HG03520 (cell line): ENCODE measurements around the gene PAN3.

Source experiments
- ATAC-seq: cut with Tn5 transposase; IDR thresholded peaks from one replicate; pipeline ENCODE4 v1.9.1; 2021; ENCODE audit warnings: mild to moderate bottlenecking, moderate library complexity; ENCODE audit not compliant: unreplicated experiment

The PAN3 gene

DNA sequence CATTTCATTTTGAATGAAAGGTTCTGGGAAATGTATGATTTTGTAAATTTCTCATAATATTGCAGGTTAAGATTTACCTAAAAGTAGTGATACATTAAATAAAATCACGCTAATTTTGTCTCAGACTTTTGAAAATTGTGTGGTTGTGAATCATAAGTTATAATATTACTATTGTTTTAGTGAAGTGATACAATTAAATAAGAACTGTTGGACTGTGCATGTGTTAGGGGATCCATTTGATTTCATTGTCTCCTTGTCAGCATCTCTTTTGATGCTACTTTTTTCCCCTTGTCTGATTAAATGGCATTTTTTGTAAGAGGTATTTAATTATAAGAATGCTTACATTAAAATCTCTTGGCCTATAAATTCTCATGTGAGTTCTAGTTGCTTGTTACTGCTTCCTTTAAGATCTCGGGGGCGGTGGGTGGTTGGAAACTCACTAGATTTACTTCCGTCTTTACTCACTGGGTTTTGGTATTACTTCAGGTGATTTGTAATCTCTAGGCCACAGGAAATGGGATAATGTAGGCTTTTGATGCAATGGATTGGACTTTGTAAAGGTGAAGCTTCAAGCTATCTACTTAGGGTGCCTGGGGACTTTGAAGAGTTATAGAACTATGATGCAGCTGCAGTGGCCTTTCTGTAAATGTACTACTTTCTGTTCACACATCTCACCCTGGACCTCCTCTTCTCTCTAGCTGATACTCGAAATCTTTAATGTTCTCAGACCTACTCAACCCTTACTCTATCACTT lies 66.5 kb downstream of the PAN3 start:
- no peak for ATAC-seq

DNA sequence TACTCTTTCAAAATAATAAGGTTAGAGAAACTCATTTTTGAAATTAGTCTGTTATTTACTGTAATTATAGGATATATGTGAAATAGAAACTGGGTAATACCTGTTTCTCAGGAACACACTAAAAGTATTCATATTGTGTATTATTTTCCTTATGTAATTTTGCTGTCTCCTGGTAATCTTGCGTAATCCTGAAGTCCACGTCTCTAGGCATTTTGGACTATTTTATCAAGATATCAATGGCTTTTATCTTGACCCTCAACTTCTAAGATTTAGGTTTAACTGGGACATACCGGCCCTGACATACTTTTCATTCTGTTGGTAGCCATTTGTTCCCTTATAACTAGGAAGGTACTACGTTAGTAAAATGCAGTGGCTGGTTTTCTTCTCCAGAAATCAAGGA lies 80.3 kb downstream of the PAN3 start:
- no peak for ATAC-seq

- ATAC-seq: no peak
Observed at GRCh38 chr13:28219408-28220099, 81.2 kb downstream of the PAN3 start.

GRCh38 chr13:28220166-28220565 lies 81.8 kb downstream of the PAN3 start:
- ATAC-seq: no peak

- ATAC-seq: no peak
Observed at GRCh38 chr13:28229522-28230411, 91.4 kb downstream of the PAN3 start.

DNA sequence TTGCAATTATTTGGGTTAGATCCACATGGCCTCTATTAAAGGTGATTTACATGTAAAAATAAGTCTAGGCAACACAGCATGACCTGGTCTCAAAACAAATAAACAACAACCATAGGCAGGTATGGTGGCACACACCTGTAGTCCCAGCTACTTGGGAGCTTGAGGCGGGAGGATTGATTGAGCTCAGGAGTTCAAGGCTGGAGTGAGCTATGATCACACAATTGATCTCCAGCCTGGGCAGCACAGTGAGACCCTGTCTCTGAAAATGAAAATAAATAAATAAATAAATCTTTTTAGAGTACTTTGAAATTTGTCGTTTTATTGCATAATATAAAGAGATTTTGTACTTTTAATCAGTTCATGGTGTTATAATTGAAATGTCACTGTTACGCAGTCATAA lies 93.3 kb downstream of the PAN3 start:
- no peak for ATAC-seq

DNA sequence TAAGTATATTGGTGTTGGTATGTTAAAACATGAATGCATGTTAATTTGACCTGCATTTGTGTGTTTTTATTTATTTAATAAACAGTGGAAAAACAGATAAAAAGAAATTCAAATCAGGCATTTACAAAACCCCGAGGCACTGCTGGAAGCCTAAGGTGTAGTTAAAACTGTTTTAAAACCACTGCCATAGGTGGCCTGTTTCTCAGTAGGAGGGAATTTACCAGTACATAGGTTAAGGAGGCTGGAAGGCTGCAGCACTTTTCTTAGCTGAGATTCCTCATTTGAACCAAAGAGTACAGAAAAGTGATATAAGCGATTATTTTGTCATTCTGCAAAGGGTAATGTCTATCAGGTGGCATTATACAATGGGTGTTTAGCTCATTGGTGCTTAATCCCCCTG lies 99.6 kb downstream of the PAN3 start:
- no peak for ATAC-seq

DNA sequence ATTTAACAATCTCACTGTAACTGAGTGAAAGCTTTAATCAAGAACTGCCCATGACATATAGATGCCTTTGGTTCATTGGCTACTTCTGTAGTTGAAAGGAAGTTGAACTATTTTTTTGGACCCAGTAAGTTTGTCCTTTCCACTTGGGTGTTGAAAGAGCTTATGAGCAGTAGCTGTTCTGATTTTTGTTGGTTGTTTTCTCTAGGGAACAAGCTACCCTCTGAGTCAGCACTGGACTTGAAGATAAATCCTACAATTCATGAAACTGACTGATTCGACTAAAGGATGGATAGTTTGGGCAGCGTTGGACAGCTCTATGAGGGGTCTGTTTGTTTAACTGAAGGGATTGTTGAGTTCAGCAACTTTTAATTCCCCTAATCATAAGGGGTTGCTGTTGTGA lies 101.0 kb downstream of the PAN3 start:
- ATAC-seq: no peak

DNA sequence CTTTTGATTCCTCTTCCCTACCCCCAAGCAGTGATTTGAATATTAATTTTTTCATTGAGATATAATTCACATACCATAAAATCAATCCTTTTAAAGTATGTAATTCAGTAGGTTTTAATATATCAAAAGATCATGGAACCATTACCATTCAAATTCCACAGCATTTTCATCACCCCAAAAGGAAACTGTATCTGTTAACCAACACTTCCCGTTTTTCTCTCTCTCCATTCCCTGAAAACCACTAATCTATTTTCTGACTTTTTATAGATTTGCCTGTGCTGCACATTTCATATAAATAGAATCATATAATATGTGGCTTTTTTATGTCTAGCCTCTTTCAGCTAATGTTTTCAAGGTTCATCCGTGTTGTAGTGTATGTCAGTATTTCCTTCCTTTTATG lies 107.1 kb downstream of the PAN3 start:
- ATAC-seq: no peak

DNA sequence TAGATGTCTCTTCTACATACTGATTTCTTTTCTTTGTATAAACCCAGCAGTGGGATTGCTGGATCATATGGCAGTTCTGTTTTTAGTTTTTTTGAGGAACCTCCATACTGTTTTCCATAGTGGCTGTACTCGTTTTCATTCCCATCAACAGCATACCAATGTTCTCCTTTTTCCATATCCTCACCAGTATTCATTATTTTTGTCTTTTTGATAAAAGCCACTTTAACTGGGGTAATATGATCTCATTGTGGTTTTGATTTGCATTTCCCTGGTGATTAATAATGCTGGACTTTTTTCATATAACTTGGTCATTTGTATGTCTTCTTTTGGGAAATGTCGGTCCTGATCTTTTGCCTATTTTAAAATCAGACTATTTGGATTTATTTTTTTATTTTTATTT lies 108.5 kb downstream of the PAN3 start:
- no peak for ATAC-seq

DNA sequence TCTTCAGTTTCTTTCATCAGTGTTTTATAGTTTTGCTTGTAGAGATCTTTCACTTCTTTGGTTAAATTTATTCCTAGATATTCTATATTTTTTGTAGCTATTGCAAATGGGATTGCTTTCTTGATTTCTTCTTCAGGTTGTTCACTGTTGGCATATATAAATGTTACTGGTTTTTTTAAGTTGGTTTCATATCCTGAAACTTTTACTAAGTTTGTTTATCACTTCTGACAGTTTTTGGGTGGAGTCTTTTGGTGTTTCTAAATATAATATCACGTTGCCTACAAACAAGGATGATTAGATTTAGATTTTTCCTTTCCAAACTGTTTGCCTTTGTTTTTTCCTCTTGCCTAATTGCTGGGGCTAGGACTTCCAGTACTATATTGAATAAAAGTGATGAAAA lies 109.7 kb downstream of the PAN3 start:
- ATAC-seq: no peak

DNA sequence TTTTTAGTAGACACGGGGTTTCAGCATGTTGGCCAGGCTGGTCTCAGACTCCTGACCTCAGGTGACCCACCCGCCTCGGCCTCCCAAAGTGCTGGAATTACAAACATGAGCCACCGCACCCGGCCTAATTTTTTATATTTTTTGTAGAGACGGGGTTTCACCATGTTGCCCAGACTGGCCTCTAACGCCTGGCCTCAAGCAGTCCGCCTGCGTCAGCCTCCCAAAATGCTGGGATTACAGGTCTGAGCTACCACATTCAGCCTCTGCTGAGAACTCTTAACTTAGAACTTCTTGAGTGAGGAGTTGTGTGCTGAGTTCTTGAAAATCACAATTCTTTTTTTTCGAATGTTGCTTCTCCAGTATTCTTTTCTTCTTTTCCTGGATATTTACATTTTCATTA lies 112.2 kb downstream of the PAN3 start:
- no peak for ATAC-seq

GRCh38 chr13:28251466-28251865 lies 113.1 kb downstream of the PAN3 start:
- no peak for ATAC-seq

DNA sequence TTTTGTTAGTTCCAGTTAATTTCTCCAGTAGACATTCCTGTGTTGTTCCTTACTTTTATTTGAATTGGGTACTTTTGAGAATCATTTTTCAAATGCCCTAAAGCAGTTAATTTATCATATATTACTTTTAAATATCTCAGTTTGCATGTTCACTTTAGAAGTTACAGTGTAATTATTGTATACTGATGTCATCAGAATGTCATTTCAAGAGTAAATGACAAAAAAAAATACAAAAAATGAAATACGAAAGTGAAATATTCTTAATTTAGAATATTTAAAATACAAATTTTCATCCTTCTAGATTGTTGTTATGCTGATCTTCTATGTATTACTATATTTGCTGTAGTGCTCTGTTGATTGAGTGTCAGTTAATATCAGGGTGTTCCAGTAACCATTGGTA lies 114.2 kb downstream of the PAN3 start:
- no peak for ATAC-seq

DNA sequence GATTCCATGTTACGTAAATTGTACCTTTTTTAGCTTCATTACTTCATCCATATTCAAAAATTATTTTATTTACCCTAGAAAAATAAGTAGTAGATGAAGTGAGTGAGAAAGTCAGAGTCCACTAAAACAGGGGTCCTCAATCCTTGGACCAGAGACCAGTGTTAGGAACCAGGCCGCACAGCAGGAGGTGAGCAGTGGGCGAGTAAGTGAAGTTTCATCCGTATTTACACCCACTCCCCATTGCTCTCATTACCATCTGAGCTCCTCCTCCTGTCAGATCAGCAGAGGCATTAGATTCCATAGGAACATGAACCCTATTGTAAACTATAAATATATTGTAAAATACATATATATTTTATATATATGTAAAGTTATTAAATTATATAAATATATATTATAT lies 119.0 kb downstream of the PAN3 start:
- ATAC-seq: no peak

- ATAC-seq: no peak
Observed at GRCh38 chr13:28258417-28258816, 120.1 kb downstream of the PAN3 start.

DNA sequence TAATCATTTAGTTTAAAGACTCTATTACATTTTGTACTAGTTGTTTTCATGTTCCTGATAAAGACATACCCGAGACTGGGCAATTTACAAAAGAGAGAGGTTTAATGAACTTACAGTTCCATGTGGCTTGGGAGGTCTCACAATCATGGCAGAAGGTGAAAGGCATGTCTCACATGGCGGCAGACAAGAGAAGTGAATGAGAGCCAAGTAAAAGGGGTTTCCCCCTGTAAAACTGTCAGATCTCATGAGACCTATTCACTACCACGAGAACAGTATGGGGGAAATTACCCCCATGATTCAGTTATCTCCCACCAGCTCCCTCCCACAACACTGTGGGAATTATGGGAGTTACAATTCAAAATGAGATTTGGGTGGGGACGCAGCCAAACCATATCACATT lies 129.2 kb downstream of the PAN3 start:
- ATAC-seq: no peak

DNA sequence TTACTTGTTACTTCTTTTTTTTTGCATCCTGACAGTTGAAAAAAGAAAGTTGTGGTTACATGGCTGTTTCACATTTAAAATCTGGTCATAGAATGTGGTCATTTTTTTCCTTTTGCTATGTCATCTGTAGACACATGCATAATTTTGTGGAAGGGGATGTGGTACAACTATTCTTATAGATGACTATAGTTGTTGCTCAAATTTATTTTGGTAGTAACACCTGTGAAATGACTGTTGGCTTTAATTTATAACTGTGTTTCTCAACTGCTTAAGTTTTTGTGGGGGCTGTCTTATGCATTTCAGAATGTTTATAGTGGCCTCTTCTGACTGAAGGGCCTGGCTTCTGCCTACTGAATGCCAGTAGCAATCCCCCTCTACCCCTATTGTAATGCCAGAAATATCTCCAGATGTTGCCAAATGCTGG lies 130.5 kb downstream of the PAN3 start:
- peak; percentile 94 for ATAC-seq

DNA sequence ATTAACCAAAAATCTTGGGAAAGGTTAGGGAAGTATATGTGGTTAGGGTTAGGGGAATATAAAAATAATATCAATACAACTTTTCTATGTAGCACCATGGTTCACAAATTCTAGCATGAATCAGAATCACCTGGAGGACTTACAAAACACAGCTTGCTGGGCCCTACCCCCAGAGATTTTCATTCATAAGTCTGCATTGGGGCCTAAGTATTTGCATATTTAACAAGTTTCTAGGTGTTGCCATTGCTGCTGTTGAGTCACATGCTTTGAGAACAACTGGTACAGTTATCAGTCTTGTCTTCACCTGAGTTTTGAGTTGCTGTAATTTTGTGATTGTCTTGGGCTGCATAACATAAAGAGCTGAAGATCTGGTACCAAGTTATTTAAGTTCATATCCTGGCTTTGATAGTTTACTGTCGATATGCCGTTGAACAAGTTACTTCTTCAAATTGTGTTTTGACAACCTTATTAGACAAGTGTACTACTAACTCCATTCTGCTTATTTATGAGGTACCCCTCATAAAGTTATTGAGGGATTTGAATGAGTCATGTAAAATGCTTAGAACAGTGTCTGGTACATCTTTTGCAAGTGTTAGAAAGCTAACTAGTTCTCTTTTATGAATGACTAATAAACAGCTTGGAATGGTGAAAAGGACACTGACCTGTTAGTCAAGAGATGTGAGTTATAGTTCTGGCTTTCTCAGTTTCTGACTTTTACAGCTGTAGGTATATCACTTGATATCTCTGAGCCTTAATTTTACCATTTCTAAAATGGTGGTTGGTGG lies 132.9 kb downstream of the PAN3 start:
- ATAC-seq: no peak

GRCh38 chr13:28273919-28274318 lies 135.6 kb downstream of the PAN3 start:
- ATAC-seq: no peak

- no peak for ATAC-seq
Observed at GRCh38 chr13:28282451-28282850, 144.1 kb downstream of the PAN3 start.
